ENCODE measurements around the gene TPM1.

DNA sequence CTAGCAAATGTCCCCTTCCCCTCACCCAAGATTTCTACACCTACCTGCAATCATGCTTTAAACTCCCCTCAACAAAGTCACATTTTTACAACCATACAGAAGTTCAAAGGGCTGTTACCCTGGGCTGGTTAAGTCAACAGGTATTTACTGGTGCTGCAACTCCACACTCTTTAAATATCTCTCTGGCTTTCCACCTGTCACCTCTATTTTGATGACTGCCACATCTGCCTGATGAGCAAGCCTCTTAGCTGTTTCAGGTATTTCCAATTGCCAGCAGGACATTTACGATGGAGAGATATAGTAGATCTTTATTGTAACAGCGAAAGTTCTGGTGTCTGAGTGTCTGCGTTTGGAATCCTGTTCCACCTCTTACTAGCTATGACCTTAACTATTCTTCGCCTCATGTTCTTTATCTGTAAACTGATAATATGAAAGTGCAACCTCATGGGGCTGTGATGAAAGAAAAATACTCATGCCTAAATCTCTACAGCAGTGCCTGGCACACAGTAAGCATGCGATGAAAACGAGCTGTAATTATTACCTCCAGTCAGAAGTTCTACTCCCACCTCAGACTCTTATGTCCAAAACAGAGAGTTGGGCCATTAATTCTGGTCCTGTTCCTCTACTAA is 44.2 kb upstream of the TPM1 start:
- TF ChIP-seq, protein P1, sequence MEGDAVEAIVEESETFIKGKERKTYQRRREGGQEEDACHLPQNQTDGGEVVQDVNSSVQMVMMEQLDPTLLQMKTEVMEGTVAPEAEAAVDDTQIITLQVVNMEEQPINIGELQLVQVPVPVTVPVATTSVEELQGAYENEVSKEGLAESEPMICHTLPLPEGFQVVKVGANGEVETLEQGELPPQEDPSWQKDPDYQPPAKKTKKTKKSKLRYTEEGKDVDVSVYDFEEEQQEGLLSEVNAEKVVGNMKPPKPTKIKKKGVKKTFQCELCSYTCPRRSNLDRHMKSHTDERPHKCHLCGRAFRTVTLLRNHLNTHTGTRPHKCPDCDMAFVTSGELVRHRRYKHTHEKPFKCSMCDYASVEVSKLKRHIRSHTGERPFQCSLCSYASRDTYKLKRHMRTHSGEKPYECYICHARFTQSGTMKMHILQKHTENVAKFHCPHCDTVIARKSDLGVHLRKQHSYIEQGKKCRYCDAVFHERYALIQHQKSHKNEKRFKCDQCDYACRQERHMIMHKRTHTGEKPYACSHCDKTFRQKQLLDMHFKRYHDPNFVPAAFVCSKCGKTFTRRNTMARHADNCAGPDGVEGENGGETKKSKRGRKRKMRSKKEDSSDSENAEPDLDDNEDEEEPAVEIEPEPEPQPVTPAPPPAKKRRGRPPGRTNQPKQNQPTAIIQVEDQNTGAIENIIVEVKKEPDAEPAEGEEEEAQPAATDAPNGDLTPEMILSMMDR (IDR thresholded peaks at IDR 0.05), result no peak
- TF ChIP-seq EP300 (IDR thresholded peaks at IDR 0.05; ENCODE audit: borderline replicate concordance in 1 of 2, low read depth in 1 of 2, low read length in 1 of 2), result no peak
- TF ChIP-seq EZH2phosphoT487 (IDR thresholded peaks at IDR 0.05; ENCODE audit: borderline replicate concordance, low read depth), result no peak
- no peak for TF ChIP-seq CHD2 (IDR thresholded peaks at IDR 0.05; ENCODE audit: low read length, partially characterized antibody)
- TF ChIP-seq IRF3 (IDR thresholded peaks at IDR 0.05; ENCODE audit: low read depth, low read length), result no peak
- no peak for TF ChIP-seq MXI1 (IDR thresholded peaks at IDR 0.05; ENCODE audit: low read depth, low read length)
- TF ChIP-seq FOXM1 (IDR thresholded peaks at IDR 0.05; ENCODE audit: low read depth), result no peak
- no peak for TF ChIP-seq RCOR1 (IDR thresholded peaks at IDR 0.05; ENCODE audit: low read length)
- no peak for TF ChIP-seq ELF1 (IDR thresholded peaks at IDR 0.05)
- TF ChIP-seq RFX5 (IDR thresholded peaks at IDR 0.05; ENCODE audit: low read length), result no peak
- no peak for TF ChIP-seq RAD21 (IDR thresholded peaks at IDR 0.05; ENCODE audit: low read length)
- no peak for TF ChIP-seq NFIC (IDR thresholded peaks at IDR 0.05; ENCODE audit: borderline replicate concordance)
- TF ChIP-seq SIN3A (IDR thresholded peaks at IDR 0.05; ENCODE audit: borderline replicate concordance, low read depth, low read length), result no peak
